HG02571 (cell line): ENCODE results near the gene THSD7A.
"Not testable (repeated sequence)": the region's sequence is repeated elsewhere in the genome, so short reads cannot be mapped to it uniquely, and the experiment has no call there.

Experiments
- ATAC-seq: cut with Tn5 transposase; IDR thresholded peaks from one replicate; pipeline ENCODE4 v1.9.1; 2021; ENCODE audit warnings: mild to moderate bottlenecking, moderate library complexity; ENCODE audit not compliant: unreplicated experiment

THSD7A gene

DNA sequence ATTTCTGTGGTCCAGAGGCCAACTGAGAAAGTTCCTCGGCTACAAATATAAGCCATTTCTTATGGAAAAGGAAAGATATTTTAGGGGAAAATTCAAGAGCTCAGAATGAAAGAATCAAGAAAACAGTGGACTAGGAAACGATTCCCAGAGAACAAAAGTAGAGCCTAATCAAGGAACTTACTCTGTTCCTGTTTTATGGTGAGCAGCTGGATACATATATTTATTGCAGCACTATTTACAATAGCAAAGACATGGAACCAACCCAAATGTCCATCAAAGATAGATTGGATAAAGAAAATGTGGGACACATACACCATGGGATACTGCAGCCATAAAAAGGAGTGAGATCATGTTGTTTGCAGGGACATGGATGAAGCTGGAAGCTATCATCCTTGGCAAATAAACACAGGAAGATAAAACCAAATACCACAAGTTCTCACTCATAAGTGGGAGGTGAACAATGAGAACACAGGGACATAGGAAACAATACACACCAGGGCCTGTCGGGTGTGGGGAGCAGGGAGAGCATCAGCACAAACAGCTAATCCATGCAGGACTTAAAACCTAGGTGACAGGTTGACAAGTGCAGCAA, 298.7 kb downstream of the THSD7A start:
- no peak for ATAC-seq

DNA sequence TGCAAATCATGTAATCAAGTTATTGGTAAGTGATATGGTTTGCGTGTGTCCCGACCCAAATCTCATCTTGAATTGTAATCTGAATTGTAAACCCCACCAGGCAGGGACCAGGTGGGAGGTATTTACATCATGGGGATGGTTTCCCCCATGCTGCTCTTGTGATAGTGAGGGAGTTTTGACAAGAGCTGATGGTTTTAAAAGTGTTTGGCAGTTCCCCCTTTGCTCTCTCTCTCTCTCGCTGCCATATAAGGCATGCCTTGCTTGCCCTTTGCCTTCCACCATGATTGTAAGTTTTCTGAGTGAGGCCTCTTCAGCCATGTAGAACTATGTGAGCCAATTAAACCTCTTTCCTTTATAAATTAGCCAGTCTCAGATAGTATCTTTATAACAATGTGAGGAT, 302.6 kb downstream of the THSD7A start:
- ATAC-seq: no peak

GRCh38 chr7:11527707-11528106, 304.3 kb downstream of the THSD7A start:
- no peak for ATAC-seq

GRCh38 chr7:11524476-11525397, 307.3 kb downstream of the THSD7A start:
- ATAC-seq: no peak

DNA sequence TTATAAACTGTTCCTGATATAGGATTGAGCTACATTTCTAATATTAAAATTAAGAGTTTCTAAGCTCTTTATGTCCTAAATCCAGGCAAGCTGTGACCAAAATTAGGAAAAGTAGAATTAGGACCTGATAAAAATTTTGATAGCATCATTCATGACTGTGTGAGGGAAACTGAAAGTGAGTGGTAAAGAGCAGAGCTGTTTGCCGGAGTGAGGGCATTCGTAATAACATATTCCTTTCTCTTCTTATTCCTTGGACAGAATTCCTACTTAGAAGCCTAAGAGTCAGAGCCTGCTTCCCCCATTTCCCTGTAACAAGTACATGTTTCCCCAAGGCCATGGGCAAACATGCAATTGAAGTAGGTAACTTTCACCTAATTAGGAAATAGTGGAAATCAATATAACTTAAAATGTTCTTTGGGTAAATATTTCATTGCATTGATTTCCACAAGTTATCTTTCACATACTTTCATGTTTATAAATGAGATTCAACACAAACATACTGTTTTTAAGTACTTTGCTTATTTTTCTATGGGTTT, 310.0 kb downstream of the THSD7A start:
- ATAC-seq: not testable (repeated sequence)

DNA sequence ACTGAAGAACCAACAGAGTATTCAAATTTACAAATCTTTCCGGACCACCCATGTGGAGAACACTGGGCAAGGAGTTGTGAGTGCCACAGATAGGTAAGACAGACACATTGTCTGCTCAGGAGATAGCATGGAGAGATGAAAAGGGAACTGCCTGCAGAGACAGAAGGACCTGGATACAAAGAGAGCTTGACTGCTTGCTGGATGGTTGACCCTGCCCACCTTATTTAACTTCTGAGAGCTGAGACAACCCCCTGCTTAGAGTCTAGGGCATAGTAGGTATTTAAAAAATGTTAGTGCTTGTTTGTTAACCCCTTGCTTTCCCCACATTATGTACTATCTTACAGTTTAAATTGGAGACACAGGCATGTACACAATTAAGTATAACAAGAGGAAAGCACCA, 314.1 kb downstream of the THSD7A start:
- ATAC-seq: no peak

DNA sequence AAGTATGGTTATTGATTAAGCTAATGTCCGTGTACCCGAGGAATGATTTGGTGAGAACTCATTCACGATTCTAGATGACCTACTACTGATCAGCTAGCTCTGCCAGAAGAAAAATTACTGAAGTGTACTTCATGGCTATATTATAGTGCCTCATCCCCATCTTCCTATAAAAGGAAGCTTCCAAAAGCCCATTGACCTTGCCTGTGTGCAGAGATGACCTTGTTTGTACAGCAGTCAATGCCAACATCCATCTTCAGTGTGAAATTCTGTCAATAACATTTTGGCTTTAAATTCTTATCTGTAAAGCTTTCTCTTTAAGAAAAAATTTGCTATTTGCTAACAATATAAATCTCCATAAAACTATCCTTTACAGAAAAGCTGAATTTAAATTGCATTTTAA, 315.7 kb downstream of the THSD7A start:
- ATAC-seq: no peak

DNA sequence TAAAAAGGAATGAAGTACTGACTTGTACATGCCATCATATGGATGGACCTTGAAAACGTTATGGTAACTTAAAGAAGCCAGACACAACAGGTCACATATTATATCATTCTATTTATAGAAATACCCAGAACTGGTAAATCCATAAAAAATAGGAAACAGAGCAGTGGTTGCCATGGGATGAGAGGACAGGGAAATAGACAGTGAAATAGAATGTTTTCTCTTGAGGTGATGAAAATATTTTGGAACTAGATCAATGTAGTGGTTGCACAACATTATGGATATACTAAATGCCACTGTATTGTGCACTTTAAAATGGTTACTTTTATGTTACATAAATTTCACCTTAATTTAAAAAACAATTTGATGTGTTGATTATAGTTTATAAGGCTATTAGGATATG, 318.5 kb downstream of the THSD7A start:
- no peak for ATAC-seq

DNA sequence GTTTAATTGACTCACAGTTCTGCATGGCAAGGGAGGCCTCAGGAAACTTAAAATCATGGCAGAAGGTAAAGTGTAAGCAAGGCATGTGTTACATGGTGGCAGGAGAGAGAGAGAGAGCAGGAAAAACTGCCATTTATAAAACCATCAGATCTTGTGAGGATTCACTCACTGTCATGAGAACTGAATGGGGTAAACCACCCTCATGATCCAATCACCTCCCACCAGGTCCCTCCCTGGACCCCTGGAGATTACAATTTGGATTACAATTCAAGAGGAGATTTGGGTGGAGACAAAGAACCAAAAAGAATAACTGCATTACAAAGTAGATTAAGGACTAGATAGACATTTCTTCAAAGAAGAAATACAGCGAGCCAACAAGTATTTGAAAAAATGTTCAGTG, 324.1 kb downstream of the THSD7A start:
- no peak for ATAC-seq

- ATAC-seq: no peak
These were observed 325.6 kb downstream of the THSD7A start for GRCh38 chr7:11506417-11506816.

DNA sequence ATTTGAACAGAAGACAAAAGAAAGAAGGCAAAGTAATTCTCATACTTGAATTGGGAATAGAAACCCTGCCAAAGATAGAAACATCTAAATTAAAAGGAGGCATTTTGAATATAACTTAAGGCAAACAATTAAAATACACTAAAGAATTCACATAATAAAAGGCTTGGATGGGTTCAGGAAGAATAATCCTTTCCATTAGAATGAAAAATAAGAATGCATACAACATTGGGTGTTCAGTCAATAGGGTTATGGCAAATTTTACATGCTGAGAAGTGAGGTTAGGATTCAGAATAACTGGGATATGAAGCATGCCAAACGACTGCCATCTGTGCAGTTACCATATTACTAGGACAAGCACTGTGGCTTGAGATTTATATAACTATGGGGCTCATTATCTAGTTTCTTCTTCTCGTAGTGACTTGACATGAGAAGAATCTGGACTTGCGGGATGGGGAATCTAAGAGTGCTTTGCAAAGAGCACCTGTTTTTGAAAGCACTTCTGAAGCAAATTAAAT, 326.5 kb downstream of the THSD7A start:
- no peak for ATAC-seq

GRCh38 chr7:11492307-11492706, 339.7 kb downstream of the THSD7A start:
- ATAC-seq: no peak

GRCh38 chr7:11491811-11492210, 340.2 kb downstream of the THSD7A start:
- no peak for ATAC-seq

GRCh38 chr7:11489280-11489679, 342.7 kb downstream of the THSD7A start:
- no peak for ATAC-seq

- no peak for ATAC-seq
These were observed 345.7 kb downstream of the THSD7A start for GRCh38 chr7:11486271-11486670.

DNA sequence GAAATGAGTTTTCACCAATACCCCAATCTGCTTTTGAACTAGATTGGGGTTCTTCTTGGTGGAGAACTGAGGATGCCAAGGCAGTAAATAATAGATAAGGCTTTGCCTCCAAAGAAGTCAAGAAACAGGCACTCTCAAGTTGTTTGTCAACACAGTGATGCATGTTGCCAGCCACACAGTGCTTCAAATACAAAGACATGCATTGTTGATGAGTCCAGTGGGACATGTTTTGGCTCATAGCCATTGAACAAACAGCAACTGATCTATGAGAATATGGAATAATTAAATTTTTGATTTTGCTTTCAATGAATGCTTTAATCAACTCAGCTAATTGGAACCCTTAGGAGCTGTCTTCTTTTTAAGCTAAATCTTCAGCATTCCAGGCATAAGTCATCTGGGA, 346.4 kb downstream of the THSD7A start:
- no peak for ATAC-seq

- no peak for ATAC-seq
These were observed 351.9 kb downstream of the THSD7A start for GRCh38 chr7:11480143-11480542.

DNA sequence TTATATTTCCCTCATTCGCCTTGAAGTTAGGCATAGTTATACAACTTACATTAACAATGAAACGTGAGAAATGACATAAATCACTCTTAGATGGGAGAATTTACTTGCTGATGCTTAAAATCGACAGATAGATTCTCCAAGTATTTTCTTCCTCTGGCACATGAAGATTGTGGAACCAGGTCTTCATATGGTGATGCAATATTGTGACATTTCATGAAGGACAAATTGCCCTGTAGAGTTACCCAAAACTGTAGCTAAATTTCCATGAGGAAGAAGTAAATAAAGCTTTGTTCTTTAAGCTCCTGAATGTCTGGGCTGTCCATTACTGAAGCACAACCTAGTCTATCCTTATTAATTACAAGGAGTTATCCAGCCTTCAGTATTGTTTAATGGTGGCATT, 353.1 kb downstream of the THSD7A start:
- ATAC-seq: no peak

GRCh38 chr7:11478426-11478825, 353.6 kb downstream of the THSD7A start:
- ATAC-seq: no peak

- ATAC-seq: no peak
These were observed 357.0 kb downstream of the THSD7A start for GRCh38 chr7:11474902-11475585.

DNA sequence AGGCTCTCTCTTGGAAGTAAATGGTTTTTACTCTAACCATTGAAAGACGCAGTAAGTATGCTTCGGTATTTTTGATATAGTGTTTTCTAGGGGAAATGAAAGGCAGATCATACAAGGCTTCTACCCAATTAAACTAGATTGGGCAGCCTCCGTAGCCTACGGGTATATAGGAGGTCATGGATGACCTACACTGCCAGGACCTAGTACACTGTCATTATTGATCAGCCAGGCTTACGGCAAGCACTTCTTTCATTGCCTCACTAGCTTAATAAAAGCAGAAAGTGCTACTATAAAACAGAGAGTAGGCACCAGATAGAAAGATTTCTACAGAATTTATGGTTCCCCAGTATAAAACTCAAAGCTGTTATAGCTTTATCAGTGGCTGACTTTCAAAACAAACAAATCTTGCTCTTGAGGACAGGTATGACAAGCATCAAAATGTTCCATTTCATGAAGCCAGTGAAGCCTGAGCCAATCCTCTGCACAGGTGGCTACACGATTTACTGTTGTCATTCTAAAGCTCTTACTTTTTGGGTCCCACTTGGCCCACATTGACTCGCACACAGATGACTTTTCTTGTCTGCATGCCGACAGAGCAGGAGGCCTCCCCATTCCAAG, 358.1 kb downstream of the THSD7A start:
- no peak for ATAC-seq
